Coronary artery (tissue), 2 donors: Measurements from ENCODE around the gene CD47.

ENCODE experiments used
- DNase-seq: peaks from one replicate; pipeline ENCODE4 v3.0.0-alpha.2; 2017; ENCODE audit warnings: low spot score
- H3K27ac ChIP-seq, 2 donors: fragments of 200-600 bp; sonication (generic); one replicate each; pipeline ENCODE4 v1.5.1; 2016 to 2019
- H3K4me3 ChIP-seq: fragments of 200-600 bp; sonication (generic); 2 replicates; pipeline ENCODE4 v1.5.1; 2016; ENCODE audit warnings: mild to moderate bottlenecking, moderate library complexity
- CTCF ChIP-seq: fragments of 200-600 bp; sonication (generic); IDR thresholded peaks from one replicate; pipeline ENCODE4 v1.5.1; 2019; ENCODE audit warnings: antibody characterized with exemption

Gene CD47

GRCh38 chr3:108011616-108012015 is 79.2 kb downstream of the CD47 start:
- no peak overlapping the region for H3K27ac ChIP-seq
- DNase-seq: no peak
- no peak overlapping the region for H3K4me3 ChIP-seq
- no peak for TF ChIP-seq CTCF

- no peak for DNase-seq
These were observed 81.7 kb downstream of the CD47 start for GRCh38 chr3:108008931-108009639.

GRCh38 chr3:108008106-108008505 is 82.7 kb downstream of the CD47 start:
- TF ChIP-seq CTCF: no peak
- Histone ChIP-seq H3K4me3 (no peak overlapping the region), H3K27ac (no peak overlapping the region)
- no peak for DNase-seq

More at GRCh38 chr3:108008931-108009639, 81.7 kb downstream of the CD47 start:
- Histone ChIP-seq H3K4me3 (no peak overlapping the region), H3K27ac (no peak overlapping the region)
- no peak for TF ChIP-seq CTCF

- DNase-seq: no peak
- no peak for TF ChIP-seq CTCF
- Histone ChIP-seq H3K27ac (peak overlapping the region in 1 of 2 donors; percentile 23), H3K4me3 (no peak overlapping the region)
These were observed 83.9 kb downstream of the CD47 start for GRCh38 chr3:108006881-108007331.

- Histone ChIP-seq H3K4me3 (peak overlapping the region; percentile 22), H3K27ac (peak overlapping the region in 1 of 2 donors; percentile 23)
- DNase-seq: no peak
- no peak for TF ChIP-seq CTCF
These were observed 84.6 kb downstream of the CD47 start for GRCh38 chr3:108006077-108006771.

GRCh38 chr3:108004647-108005046 is 86.2 kb downstream of the CD47 start:
- H3K4me3 ChIP-seq: no peak overlapping the region
- TF ChIP-seq CTCF: no peak
- DNase-seq: no peak

GRCh38 chr3:108001457-108001856 is 89.4 kb downstream of the CD47 start:
- TF ChIP-seq CTCF: no peak
- DNase-seq: no peak
- no peak overlapping the region for H3K27ac ChIP-seq
- no peak overlapping the region for H3K4me3 ChIP-seq

More at GRCh38 chr3:108004647-108005046, 86.2 kb downstream of the CD47 start:
- no peak overlapping the region for H3K27ac ChIP-seq
